NB4 (cell line): ENCODE data around the gene NR6A1.

ENCODE experiments used
- CTCF ChIP-seq: IDR thresholded peaks from one replicate; pipeline ENCODE4 v1.5.1; 2012; ENCODE audit warnings: low read depth, low read length
- POLR2A ChIP-seq: IDR thresholded peaks from 2 replicates; pipeline ENCODE4 v1.6.1; 2011; ENCODE audit warnings: mild to moderate bottlenecking; ENCODE audit not compliant: insufficient read length; ENCODE audit errors: extremely low read depth

- no peak for TF ChIP-seq CTCF
- no peak for TF ChIP-seq POLR2A
Observed at GRCh38 chr9:124598048-124598447, 173.1 kb downstream of the NR6A1 start.
